Dermis microvascular lymphatic vessel endothelial cell (primary cell): ENCODE data around the gene SPAG9. TPM values are rescaled to one million over a fixed set of nuclear protein-coding genes. Genes with fewer than 3 reads are reported as not detected.
A peak's percentile ranks its signal among the peaks of the same experiment; 100 is the strongest.
"Not testable (repeated sequence)": the region's sequence is repeated elsewhere in the genome, so short reads cannot be mapped to it uniquely, and the experiment has no call there.

Experiments
- DNase-seq, 2 donors: peaks; one replicate each; pipeline versions ENCODE4 v3.0.0 to v3.0.0-alpha.2; 2010; ENCODE audit warnings: low read depth in 2 of 2
- total RNA-seq: library from RNA; depleted of rRNA; stranded (reverse); fragments of >200 nt; gene quantifications from 2 replicates; pipeline ENCODE4 v1.2.1, GENCODE V29; 2014

The SPAG9 gene
- total RNA-seq, 1 donor from 2014 or later: 104 TPM

GRCh38 chr17:51087072-51087757 lies 33.5 kb downstream of the SPAG9 start:
- DNase-seq: peak in 1 of 2 donors; percentile 13

- peak in 1 of 2 donors; percentile 58 for DNase-seq
Observed at GRCh38 chr17:51085150-51085805, 35.4 kb downstream of the SPAG9 start.

GRCh38 chr17:51083981-51084380 lies 36.7 kb downstream of the SPAG9 start:
- DNase-seq: no peak

- not testable (repeated sequence) for DNase-seq
Observed at GRCh38 chr17:51083364-51083763, 37.3 kb downstream of the SPAG9 start.

- peak in 1 of 2 donors; percentile 8 for DNase-seq
Observed at GRCh38 chr17:51079049-51079448, 41.6 kb downstream of the SPAG9 start.

- DNase-seq: no peak
Observed at GRCh38 chr17:51078009-51078592, 42.6 kb downstream of the SPAG9 start.

- DNase-seq: no peak
Observed at GRCh38 chr17:51076821-51077220, 43.8 kb downstream of the SPAG9 start.

GRCh38 chr17:51071556-51071955 lies 49.1 kb downstream of the SPAG9 start:
- DNase-seq: no peak

GRCh38 chr17:51065466-51065865 lies 55.2 kb downstream of the SPAG9 start:
- DNase-seq: no peak

- DNase-seq: peak in 1 of 2 donors; percentile 36
Observed at GRCh38 chr17:51064061-51064735, 56.5 kb downstream of the SPAG9 start.

GRCh38 chr17:51060396-51060795 lies 60.3 kb downstream of the SPAG9 start:
- no peak for DNase-seq

- DNase-seq: peak in 1 of 2 donors; percentile 14
Observed at GRCh38 chr17:51059781-51060180, 60.9 kb downstream of the SPAG9 start.

- DNase-seq: no peak
Observed at GRCh38 chr17:51057534-51057933, 63.1 kb downstream of the SPAG9 start.

- peak; percentile 69 to 77 for DNase-seq
Observed at GRCh38 chr17:51056813-51057510, 63.7 kb downstream of the SPAG9 start.

GRCh38 chr17:51054748-51055147 lies 65.9 kb downstream of the SPAG9 start:
- DNase-seq: no peak

- DNase-seq: no peak
Observed at GRCh38 chr17:51052235-51052634, 68.4 kb downstream of the SPAG9 start.

GRCh38 chr17:51050291-51051033 lies 70.2 kb downstream of the SPAG9 start:
- no peak for DNase-seq

- peak; percentile 84 to 88 for DNase-seq
Observed at GRCh38 chr17:51046514-51047384, 73.9 kb downstream of the SPAG9 start.

GRCh38 chr17:51046046-51046445 lies 74.6 kb downstream of the SPAG9 start:
- no peak for DNase-seq

GRCh38 chr17:51045621-51046020 lies 75.0 kb downstream of the SPAG9 start:
- peak in 1 of 2 donors; percentile 27 for DNase-seq
